GM18508 (cell line): ENCODE data around the gene PPP2R5C.

Experiments
- ATAC-seq: cut with Tn5 transposase; IDR thresholded peaks from one replicate; pipeline ENCODE4 v1.9.1; 2021; ENCODE audit warnings: moderate number of reproducible peaks; ENCODE audit not compliant: insufficient read depth, unreplicated experiment

Gene PPP2R5C

GRCh38 chr14:101809671-101810514 lies 48.4 kb downstream of the PPP2R5C start:
- peak; percentile 51 for ATAC-seq

- ATAC-seq: no peak
These were observed 49.5 kb downstream of the PPP2R5C start for GRCh38 chr14:101810897-101811621.

- no peak for ATAC-seq
These were observed 50.6 kb downstream of the PPP2R5C start for GRCh38 chr14:101812071-101812470.

GRCh38 chr14:101813171-101813759 lies 51.8 kb downstream of the PPP2R5C start:
- ATAC-seq: no peak

GRCh38 chr14:101813833-101814232 lies 52.3 kb downstream of the PPP2R5C start:
- no peak for ATAC-seq

GRCh38 chr14:101814934-101815333 lies 53.4 kb downstream of the PPP2R5C start:
- no peak for ATAC-seq

- ATAC-seq: no peak
These were observed 54.5 kb downstream of the PPP2R5C start for GRCh38 chr14:101815994-101816393.

GRCh38 chr14:101817501-101818001 lies 56.0 kb downstream of the PPP2R5C start:
- ATAC-seq: no peak

- no peak for ATAC-seq
These were observed 57.9 kb downstream of the PPP2R5C start for GRCh38 chr14:101819251-101819990.

- no peak for ATAC-seq
These were observed 58.8 kb downstream of the PPP2R5C start for GRCh38 chr14:101820283-101820798.

- no peak for ATAC-seq
These were observed 60.0 kb downstream of the PPP2R5C start for GRCh38 chr14:101821528-101821927.

GRCh38 chr14:101823066-101823465 lies 61.6 kb downstream of the PPP2R5C start:
- ATAC-seq: no peak

GRCh38 chr14:101823511-101824120 lies 62.1 kb downstream of the PPP2R5C start:
- ATAC-seq: no peak

- no peak for ATAC-seq
These were observed 62.8 kb downstream of the PPP2R5C start for GRCh38 chr14:101824339-101824727.

GRCh38 chr14:101825797-101826196 lies 64.3 kb downstream of the PPP2R5C start:
- no peak for ATAC-seq

- no peak for ATAC-seq
These were observed 64.8 kb downstream of the PPP2R5C start for GRCh38 chr14:101826351-101826750.

- ATAC-seq: no peak
These were observed 65.8 kb downstream of the PPP2R5C start for GRCh38 chr14:101827286-101827685.

GRCh38 chr14:101828046-101828445 lies 66.5 kb downstream of the PPP2R5C start:
- no peak for ATAC-seq

GRCh38 chr14:101830271-101830670 lies 68.8 kb downstream of the PPP2R5C start:
- ATAC-seq: no peak

GRCh38 chr14:101833045-101833444 lies 71.5 kb downstream of the PPP2R5C start:
- no peak for ATAC-seq
